DND-41 (cell line): ENCODE measurements around the gene YRDC.

Experiments
- CTCF ChIP-seq: IDR thresholded peaks from 2 replicates; pipeline ENCODE4 v1.5.1; 2012; ENCODE audit warnings: borderline replicate concordance, low read length, moderate library complexity, mild to moderate bottlenecking; ENCODE audit not compliant: poor library complexity, severe bottlenecking; ENCODE audit errors: extremely low read depth
- EZH2 ChIP-seq: IDR thresholded peaks from 3 replicates; pipeline ENCODE4 v1.6.1; 2012; ENCODE audit warnings: borderline replicate concordance, low read depth, mild to moderate bottlenecking, moderate library complexity, low read length, inconsistent platforms; ENCODE audit not compliant: severe bottlenecking

GRCh38 chr1:37841652-37842051 is 33.6 kb upstream of the YRDC start:
- TF ChIP-seq CTCF = no peak
- TF ChIP-seq EZH2 = no peak
